HG03280 (cell line): ENCODE results near the gene ELFN1.
"Not testable (repeated sequence)": the region's sequence is repeated elsewhere in the genome, so short reads cannot be mapped to it uniquely, and the experiment has no call there.

Experiments used
- ATAC-seq: cut with Tn5 transposase; IDR thresholded peaks from one replicate; pipeline ENCODE4 v1.9.1; 2021; ENCODE audit warnings: mild to moderate bottlenecking, moderate library complexity; ENCODE audit not compliant: unreplicated experiment

ELFN1 gene

DNA sequence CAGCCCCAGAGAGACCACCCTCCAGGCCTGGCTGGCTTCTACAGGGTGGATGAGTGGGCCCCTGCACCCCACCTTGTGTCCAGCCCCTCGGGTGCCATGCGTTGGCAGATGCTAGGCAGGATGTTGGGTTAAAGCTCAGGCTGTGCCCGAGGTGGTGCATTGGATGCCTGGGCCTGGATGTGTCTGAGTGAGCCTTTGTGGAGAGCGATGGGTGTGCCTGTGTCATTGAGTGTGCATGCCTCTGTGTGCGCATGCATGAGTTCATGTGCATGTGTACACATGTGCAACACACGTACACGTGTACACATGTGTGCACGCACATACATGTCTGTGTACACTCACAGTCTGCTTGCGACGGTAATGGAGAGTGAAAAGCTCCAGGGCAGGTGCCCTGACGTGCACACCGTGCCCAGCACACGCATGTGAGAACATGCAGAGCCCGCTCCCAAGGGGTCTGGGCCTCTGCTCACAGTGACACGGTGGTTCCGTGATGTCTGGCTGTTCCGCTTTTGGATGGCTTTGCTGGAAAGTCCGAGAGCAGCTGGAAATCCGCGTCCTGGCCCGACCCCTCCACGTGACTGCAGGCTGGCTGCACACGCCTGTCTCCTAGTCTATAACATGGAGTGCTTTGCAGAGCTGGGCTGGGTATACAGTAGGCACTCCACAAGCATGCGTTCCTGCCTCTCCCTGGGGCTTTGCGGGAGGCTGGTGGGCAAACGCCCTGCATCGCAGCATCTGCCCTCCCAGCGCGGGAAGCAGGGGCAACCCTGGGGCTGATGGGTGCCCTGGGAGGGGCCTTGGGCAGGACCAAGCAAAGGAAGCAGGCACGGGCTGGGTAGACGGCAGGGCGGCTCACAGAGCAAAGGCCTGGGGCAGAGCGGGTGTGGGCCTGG is 36.9 kb downstream of the ELFN1 start:
- ATAC-seq, result no peak

DNA sequence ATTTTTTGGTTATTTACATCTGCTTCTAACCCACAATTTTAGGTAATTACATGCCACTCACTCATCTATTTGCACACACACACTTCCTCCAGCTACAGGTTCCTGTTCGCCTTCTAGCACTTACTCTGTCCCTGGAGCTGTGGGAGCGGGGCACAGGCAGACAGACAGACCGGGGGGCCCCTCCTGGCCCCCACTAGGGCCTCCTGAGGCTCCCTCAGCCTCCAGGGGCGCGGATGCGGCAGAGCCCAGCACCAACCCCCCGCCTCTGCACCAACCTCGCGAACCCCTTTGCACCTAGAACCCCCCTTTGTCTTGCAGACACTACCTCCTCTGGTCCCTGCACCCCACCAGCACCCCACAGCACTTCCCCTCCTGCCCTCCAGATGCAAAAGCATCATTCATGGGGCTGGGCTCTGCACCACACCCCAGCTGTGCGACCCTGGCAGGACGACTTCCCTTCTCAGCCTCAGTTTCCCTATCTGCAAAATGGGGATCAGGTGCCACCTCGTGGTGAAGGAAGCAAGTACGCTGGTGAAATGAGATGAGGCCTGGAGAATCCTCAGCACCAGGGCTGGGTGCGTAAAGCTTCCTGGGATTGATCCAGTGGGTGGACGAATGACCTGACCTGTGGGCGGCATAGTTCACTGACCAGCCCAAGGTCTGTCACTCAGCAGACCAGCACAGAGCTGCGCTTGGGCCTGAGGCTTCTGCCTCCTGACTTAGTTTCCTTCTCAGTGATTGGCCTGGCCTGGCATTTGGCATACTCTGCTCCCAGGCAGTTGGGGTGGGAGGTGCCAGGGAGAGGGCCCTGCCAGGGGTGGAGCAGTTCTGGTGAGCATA is 37.9 kb downstream of the ELFN1 start:
- no peak for ATAC-seq

GRCh38 chr7:1708596-1709251 is 38.6 kb downstream of the ELFN1 start:
- ATAC-seq, result no peak

DNA sequence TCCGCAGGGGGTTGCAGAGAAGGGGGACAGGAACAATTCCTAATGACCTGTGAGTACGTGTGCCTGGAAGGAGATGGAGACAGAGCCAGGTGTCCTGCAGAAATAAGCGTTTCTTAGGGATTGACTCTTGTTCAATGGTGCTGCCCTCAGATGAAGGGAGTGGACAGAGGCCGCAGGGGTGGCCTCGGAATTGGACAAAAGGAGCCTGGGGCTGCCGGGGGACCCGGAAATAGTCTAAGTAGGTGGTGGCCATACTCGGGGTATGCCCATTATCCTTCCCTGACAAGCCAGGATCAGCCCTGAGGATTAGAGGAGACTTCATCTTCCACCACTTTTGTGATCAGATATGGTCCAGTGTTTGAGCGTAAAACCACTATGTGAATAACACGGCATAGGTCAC is 39.2 kb downstream of the ELFN1 start:
- ATAC-seq, result no peak

DNA sequence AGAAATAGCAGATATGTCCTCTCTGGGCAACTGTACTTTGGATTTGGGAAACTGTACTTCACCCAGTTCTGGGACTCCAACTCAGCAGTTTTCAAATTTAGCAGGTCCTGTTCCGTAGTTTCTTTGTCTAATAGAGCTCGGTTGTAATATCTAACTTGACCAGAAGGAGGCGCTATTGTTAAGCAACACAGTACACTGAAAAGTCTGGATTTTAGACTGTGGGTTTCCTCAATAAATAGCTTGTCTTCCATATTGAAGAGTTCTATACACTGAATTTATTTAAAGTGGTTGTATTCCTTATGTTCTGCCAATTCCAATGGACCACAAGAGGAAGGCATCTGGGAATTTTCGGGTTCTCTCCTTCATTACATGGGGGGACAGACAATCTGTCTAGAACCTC is 39.8 kb downstream of the ELFN1 start:
- no peak for ATAC-seq

- ATAC-seq, result no peak
Observed at GRCh38 chr7:1710936-1711335, 40.9 kb downstream of the ELFN1 start.

DNA sequence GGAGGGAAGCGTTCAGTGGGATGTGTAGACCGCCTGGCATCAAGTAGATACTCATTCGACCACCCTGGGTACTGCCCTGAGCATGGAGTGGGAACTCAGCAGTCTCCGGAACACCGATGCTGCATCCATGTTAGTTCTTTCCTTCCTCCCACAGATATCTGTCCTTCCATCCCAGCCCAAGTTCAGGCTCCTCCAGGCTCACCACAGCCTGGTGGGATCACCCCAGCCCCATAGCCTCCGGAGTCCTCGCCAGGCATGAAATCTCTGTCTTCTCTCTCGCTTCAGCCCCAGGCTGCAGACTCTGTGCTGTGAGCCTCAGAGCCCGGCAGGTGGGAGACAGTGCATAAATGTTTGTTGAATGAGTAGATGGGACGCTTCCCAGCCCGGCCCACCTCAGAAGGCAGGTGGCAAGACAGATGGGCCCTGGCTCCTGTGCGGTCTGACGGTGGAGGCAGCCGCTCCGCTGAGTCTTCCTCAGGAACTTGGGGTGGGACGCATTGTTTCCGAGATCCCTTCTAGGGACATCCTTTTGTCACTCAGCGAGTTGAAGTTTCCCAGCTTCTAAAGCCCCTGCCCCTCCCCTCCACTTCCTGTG is 42.9 kb downstream of the ELFN1 start:
- ATAC-seq, result no peak

- no peak for ATAC-seq
Observed at GRCh38 chr7:1713502-1714484, 43.7 kb downstream of the ELFN1 start.

DNA sequence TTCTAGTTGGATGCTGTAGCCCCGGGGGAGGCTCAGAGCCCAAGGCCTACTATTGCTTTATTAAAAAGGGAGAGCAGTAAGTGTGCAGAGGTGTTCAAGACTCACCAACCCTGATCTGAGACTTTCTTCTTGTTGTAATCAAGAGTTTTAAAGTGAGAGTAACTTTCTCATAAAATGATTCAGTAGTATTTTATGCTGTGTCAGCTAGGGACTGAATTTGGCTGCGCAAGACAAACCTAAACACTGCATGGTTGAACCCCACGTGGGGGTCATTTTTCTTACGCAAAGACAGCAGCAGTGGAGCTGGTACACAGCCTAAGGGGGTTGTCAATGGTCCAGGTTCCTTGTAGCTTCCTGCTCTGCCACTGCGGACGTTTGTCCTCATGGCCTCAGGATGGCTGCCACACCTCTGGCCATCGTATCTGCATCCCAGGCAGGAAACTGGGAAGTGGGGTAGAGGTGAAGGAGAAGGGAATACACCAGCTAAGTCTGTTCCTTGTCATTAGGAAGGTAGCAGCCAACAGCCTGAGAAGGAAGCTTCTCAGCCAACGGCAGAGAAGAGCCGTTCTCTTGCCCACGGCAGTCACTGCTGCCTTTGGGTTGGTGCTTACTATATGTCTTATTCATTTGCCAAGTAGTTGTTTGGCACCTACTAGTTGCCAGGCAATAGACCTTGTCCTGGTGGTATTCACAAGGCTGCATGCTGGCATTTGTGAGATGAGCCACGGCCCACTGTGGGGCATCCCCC is 44.7 kb downstream of the ELFN1 start:
- no peak for ATAC-seq

DNA sequence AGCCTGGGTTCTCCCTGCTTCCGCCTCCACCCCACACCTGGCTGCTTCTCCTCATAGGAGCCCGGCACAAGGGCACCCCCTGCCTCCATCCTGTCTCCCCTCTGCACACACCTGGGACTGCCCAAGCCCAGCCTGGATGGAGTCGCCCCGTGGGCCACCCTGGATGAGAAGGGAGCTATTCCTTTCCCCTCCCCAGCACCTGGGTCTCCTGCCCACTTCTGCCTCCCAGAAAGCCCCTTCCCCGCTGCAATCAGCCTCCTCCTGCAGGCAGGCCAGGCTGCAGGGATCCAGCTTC is 45.2 kb downstream of the ELFN1 start:
- ATAC-seq, result no peak

DNA sequence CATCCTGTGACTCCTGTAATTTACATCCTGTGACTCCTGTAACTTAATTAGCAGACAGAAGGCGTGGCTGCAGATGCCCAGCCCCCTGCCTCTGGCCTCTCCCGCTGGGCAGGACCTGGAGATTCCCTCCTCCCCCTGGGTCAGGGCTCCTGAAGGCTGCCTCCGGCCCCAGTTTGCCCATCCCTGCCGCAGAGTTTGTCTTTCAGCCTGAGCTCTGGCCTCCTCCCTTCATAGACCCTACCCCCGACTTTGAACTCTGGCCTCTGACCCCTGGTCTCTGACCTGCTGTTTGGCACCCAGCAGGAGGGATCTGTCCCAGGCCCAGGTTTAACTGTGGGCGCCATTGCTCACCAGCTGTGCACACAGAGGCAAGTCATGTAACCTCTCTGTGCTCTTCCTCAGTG is 45.6 kb downstream of the ELFN1 start:
- no peak for ATAC-seq

GRCh38 chr7:1716263-1717094 is 46.4 kb downstream of the ELFN1 start:
- ATAC-seq, result no peak

DNA sequence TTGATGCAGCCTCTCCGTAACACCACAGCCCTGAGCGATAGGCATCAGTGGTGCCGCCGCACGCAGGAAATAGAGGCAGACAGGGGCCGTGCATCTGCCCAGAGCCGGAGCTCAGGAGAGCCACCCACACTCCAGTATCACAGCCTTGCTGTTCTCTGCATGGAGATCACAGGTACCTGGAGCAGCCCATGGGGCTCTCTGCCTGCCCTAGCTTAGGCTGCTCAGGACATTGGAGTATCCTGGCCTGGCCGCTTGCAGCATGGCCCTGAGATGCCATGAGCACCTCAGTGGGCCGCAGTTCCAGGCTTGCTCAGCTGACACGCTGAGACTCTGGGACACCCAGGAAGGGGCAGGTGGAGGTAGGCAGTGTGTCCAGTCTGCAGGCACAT is 47.0 kb downstream of the ELFN1 start:
- ATAC-seq, result no peak

- ATAC-seq, result no peak
Observed at GRCh38 chr7:1717903-1718676, 48.0 kb downstream of the ELFN1 start.

- ATAC-seq, result not testable (repeated sequence)
Observed at GRCh38 chr7:1718850-1719249, 48.8 kb downstream of the ELFN1 start.

DNA sequence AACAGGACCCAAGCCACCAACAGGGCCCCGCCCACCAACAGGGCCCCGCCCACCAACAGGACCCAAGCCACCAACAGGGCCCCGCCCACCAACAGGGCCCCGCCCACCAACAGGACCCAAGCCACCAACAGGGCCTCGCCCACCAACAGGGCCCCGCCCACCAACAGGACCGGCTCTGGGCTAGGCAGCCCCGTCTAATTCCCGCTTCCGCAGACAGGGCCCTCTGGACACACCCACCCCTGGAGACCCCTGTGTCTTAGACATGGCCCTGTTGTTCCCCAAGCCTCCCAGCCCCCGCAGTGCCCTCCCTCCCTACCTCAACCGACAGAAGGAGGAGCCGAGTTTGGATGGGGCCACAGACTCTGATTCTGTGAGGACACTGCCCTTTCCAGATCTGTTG is 49.2 kb downstream of the ELFN1 start:
- ATAC-seq, result not testable (repeated sequence)

GRCh38 chr7:1719913-1720312 is 49.8 kb downstream of the ELFN1 start:
- no peak for ATAC-seq

DNA sequence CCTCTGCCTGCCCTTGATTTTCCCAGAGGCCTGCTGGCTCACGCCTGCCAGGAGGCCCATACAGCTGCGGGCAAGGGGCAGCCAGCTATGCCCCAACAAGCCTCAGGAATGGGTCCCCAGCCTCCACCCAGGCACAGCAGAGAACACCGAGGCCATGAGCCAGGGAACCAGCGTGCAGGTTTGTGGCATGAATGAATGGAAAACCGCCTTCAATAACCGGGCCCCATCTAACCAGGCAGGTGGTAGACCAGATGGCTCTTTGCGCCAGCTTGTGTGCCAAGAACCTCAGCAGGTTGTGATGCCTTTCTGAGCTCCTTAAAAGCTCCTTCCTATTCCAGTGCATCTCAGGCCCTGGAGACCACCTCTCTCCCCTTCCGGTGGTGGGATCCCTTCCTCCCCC is 50.2 kb downstream of the ELFN1 start:
- no peak for ATAC-seq
